Lower leg skin (tissue), 4 donors: Measurements from ENCODE around the gene SLC35E3. TPM values are rescaled to one million over a fixed set of nuclear protein-coding genes. Genes with fewer than 3 reads are reported as not detected.
A peak's percentile ranks its signal among the peaks of the same experiment; 100 is the strongest.
"Not testable (repeated sequence)": the region's sequence is repeated elsewhere in the genome, so short reads cannot be mapped to it uniquely, and the experiment has no call there.

Experiments
- DNase-seq, 2 donors: peaks; one replicate each; pipeline ENCODE4 v3.0.0-alpha.2; 2019; ENCODE audit warnings: low spot score in 2 of 2
- H3K4me3 ChIP-seq: fragments of 200-600 bp; sonication (generic); 2 replicates; pipeline ENCODE4 v1.5.1; 2017; ENCODE audit warnings: mild to moderate bottlenecking, low read depth; ENCODE audit not compliant: poor library complexity, severe bottlenecking
- CTCF ChIP-seq, 3 donors: fragments of 450-650 bp; IDR thresholded peaks; one replicate each; pipeline ENCODE4 v1.5.1; 2016; ENCODE audit warnings: antibody characterized with exemption in 3 of 3, mild to moderate bottlenecking in 3 of 3, moderate library complexity in 2 of 3
- POLR2A ChIP-seq, 2 donors: fragments of 450-650 bp; IDR thresholded peaks; one replicate each; pipeline ENCODE4 v1.6.1; 2016 to 2017; ENCODE audit warnings: antibody characterized with exemption in 2 of 2, mild to moderate bottlenecking in 1 of 2, moderate library complexity in 1 of 2
- WGBS, 2 donors: methylation state at CpG; one replicate each; pipeline ENCODE4 v1.1.5; 2018; 5-methylcytosine and 5-hydroxymethylcytosine counted together
- intact Hi-C: fragments of 100-400 bp; cut with DNase I; formaldehyde crosslinking; loops from one replicate; pipeline ENCODE4 v1.15.0; 2023; ENCODE audit warnings: low total_unique reads
- total RNA-seq, 4 donors: library from RNA; depleted of rRNA; stranded (reverse); fragments of >200 nt; gene quantifications; one replicate each; pipeline ENCODE4 v1.1.0, GENCODE V29; 2016

The SLC35E3 gene
- total RNA-seq, 4 donors from 2014 or later, result 4.5 to 13.9 (median 6.5) TPM

- peak overlapping the region; percentile 90 for H3K4me3 ChIP-seq
- no peak for DNase-seq
- WGBS, 2 donors, result 79 to 84% methylated on average over 12 of the region's 12 CpGs
- intact Hi-C loops, result no loop called here
- TF ChIP-seq POLR2A (IDR thresholded peaks at IDR 0.05), result no peak
Measured at GRCh38 chr12:68809190-68810026, 63.4 kb downstream of the SLC35E3 start.

- DNase-seq, result peak in 1 of 2 donors; percentile 69
- not testable (repeated sequence) for H3K4me3 ChIP-seq
Measured at GRCh38 chr12:68810027-68810389, 64.0 kb downstream of the SLC35E3 start.

GRCh38 chr12:68811573-68811972, 65.6 kb downstream of the SLC35E3 start:
- WGBS, 2 donors, result 70 to 83% methylated on average over 6 of the region's 6 CpGs

More at GRCh38 chr12:68810027-68810389, 64.0 kb downstream of the SLC35E3 start:
- 96 to 97% methylated on average over 13 of the region's 13 CpGs for WGBS, 2 donors
- intact Hi-C loops, result not testable (repeated sequence)

GRCh38 chr12:68812553-68813241, 66.7 kb downstream of the SLC35E3 start:
- H3K4me3 ChIP-seq, result no peak overlapping the region
- no peak for DNase-seq
- intact Hi-C loops, result no loop called here
- WGBS, 2 donors, result 50 to 64% methylated on average over 1 of the region's 1 CpG
- TF ChIP-seq POLR2A (IDR thresholded peaks at IDR 0.05), result no peak
- no peak for TF ChIP-seq CTCF (IDR thresholded peaks at IDR 0.05)

More at GRCh38 chr12:68811573-68811972, 65.6 kb downstream of the SLC35E3 start:
- H3K4me3 ChIP-seq, intact Hi-C loops: not testable (repeated sequence)
- DNase-seq, result peak in 1 of 2 donors; percentile 45

GRCh38 chr12:68813242-68813593, 67.2 kb downstream of the SLC35E3 start:
- H3K4me3 ChIP-seq, result no peak overlapping the region
- 53 to 58% methylated on average over 2 of the region's 2 CpGs for WGBS, 2 donors
- no peak for DNase-seq
- intact Hi-C loops, result no loop called here
- no peak for TF ChIP-seq CTCF (IDR thresholded peaks at IDR 0.05)
- no peak for TF ChIP-seq POLR2A (IDR thresholded peaks at IDR 0.05)

GRCh38 chr12:68814490-68815231, 68.7 kb downstream of the SLC35E3 start:
- intact Hi-C loops, result no loop called here
- no peak for DNase-seq
- WGBS, 2 donors, result 82 to 85% methylated on average over 3 of the region's 3 CpGs
- H3K4me3 ChIP-seq, result no peak overlapping the region
- no peak for TF ChIP-seq POLR2A (IDR thresholded peaks at IDR 0.05)
- no peak for TF ChIP-seq CTCF (IDR thresholded peaks at IDR 0.05)
